ENCODE results near the gene RNF123. TPM values are rescaled to one million over a fixed set of nuclear protein-coding genes. Genes with fewer than 3 reads are reported as not detected.

RNF123 gene
- total RNA-seq, 1 donor from 2014 or later = 60.0 TPM

DNA sequence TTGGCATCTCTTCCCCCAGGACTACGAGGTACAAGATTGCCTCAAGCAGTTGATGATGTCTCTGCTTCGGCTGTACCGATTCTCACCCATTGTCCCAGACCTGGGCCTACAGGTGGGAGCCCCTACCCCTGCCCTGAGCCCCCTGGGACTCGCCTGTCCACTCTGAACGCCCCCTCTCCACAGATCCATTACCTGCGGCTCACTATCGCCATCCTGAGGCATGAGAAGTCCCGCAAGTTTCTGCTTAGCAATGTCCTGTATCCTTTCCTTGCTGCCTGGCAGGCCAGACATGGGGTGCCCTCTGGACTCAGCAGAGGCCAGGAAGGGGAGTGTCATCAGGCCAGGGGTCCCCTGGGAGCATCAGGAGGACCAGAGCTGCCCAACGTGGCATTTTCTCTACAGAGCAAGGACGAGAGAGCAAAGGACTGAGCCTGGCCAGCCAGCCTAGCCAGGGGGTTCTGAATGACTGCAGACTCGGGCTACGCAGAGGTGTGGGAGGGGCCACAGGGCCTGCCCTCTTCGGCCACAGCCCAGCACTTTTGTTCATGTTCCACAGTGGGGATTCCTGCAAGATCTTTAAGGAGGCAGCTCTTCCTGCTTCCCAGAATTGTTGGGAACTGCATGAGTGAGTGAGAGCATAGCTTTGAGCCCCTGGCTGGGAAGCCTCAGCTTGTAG, 11.2 kb downstream of the RNF123 start:
- intact Hi-C loops (cut with micrococcal nuclease) = loop anchor here (5.0 kb wide), 1 partner anchor 207 kb away; no protein-coding TSS in a partner anchor

DNA sequence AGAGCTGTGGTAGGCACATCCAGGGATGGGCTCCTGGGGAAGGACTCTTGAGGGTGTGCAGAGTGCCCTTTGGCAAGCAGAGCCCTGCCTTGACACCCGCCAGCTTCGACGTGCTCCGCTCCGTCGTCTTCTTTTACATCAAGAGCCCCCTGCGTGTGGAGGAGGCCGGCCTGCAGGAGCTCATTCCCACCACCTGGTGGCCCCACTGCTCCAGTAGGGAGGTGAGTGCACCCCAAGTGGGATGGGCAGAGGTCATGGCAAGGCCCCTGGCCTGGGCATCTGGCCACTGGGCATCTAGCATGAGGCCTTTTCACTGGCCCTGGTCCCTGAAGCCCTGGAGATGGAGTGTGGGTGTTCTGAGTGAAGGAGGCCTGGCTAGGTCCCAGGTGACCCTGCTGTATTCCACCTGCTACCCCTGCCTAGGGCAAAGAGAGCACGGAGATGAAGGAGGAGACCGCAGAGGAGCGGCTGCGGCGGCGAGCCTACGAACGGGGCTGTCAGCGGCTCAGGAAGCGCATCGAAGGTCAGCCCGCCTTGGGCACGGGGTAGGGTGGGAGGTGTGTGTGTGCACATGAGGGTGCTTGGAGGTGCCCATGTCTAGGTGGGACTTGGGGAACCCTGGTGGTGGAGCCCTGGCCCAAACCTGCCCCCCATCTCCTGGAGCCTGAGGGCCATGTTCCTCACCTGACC, 12.2 kb downstream of the RNF123 start:
- intact Hi-C loops (cut with micrococcal nuclease) = loop anchor here (5.0 kb wide), 1 partner anchor 206 kb away; no protein-coding TSS in a partner anchor

DNA sequence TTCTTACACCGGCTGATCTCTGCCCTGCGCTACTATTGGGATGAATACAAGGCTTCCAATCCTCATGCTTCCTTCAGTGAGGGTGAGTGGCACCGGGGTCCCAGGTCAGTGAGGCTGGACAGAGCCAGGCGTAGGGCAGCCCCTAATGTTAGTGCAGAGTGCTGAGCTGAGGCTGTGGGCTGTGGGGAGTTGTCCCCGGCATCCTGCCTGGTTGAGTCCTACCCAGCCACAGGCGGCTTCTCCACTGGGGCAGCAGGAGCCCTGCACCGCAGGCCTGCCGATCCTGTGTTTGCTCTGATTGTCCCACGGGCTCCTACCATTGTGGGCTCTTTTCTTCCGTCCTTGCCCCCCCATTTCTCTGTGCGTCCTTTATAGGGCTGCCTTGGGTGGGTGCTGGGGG, 13.3 kb downstream of the RNF123 start:
- intact Hi-C loops (cut with micrococcal nuclease) = loop anchor here (1.0 to 5.0 kb wide), 3 partner anchors 100 to 205 kb away; no protein-coding TSS in a partner anchor

DNA sequence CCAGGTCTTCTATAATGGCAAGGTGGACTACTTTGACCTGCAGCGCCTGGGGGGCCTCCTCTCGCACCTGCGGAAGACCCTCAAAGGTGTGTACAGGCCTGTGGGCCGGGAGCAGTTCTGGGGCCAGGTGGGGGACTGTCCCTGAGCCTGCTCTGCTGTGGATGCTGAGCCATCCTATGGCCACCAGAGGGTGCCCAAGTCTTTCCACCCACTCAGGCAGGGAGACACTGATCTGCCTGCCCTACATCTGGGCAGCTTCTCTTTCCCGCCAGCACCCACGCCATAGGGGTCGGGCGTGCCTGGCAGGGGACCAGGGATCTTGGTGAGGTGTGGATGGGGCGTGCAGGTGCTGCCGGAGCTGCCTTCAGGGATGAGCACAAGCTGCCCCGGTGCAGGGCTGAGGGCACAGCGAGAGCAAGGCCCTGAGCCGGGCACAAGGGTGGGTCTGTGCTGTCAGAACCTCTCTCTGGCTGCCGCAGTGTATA, 14.1 kb downstream of the RNF123 start:
- intact Hi-C loops (cut with micrococcal nuclease) = loop anchor here (1.0 to 5.0 kb wide), 3 partner anchors 99 to 204 kb away; no protein-coding TSS in a partner anchor

DNA sequence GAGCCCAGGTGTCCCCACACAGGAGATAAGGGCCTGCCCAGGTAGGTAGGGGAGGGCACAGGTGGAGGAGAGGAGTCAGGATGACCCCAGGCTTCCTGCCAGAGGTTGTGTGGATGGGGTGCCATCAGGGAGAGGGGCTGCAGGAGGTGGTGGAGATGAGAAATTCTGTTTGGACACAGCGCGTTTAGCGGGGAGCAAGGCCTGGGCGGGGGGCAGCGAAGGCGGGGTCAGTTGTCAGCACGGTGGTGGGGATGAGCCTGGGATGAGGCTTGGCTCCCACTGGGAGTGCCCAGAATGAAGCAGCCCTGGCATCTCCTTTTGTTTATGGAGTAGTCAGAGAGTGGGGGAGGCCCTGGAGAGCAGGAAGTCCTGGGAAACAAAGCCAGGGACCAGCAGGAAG, 14.6 kb downstream of the RNF123 start:
- intact Hi-C loops (cut with micrococcal nuclease) = loop anchor here (1.0 to 5.0 kb wide), 3 partner anchors 98 to 203 kb away; no protein-coding TSS in a partner anchor

DNA sequence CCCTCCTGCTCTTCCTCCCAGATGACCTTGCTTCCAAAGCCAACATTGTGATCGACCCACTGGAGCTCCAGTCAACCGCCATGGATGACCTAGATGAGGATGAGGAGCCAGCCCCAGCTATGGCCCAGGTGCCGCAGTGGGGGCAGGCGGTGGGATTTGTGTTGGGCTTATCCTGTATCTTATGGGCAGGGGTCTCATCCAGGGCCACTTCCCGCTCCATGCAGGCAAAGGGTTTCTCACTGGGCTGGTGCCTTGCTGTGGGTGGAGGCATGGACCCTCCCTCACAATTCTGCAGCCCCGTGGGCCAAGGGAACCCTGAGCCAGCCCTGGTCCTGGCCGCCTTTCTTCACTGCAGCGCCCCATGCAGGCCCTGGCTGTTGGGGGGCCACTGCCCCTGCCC, 15.3 kb downstream of the RNF123 start:
- intact Hi-C loops (cut with micrococcal nuclease) = loop anchor here (5.0 kb wide), 1 partner anchor 203 kb away; no protein-coding TSS in a partner anchor

DNA sequence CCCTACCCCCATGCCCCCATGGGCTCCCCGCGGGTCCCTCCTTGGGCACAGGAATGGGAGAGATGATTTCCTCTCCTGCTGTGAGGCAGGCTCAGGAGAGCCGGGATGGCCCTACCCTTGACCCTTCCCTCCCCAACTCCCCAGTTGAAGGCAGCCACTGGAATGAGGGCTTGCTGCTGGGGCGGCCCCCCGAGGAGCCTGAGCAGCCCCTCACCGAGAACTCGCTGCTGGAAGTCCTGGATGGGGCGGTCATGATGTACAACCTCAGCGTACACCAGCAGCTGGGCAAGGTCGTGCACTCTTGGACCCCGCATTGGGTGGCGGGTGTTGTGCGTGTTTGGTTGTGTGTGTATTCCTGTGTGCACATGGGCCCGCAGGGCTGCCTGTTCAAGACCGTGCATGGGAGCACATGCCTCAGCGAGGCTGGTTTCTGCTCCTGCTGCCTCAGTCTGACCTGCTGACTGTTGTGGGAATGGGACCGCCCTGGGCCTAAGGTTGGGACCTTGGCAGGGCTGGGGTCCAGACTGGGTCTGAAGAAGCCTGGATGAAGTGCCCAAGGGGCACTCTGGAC, 16.1 kb downstream of the RNF123 start:
- intact Hi-C loops (cut with micrococcal nuclease) = no loop called here

DNA sequence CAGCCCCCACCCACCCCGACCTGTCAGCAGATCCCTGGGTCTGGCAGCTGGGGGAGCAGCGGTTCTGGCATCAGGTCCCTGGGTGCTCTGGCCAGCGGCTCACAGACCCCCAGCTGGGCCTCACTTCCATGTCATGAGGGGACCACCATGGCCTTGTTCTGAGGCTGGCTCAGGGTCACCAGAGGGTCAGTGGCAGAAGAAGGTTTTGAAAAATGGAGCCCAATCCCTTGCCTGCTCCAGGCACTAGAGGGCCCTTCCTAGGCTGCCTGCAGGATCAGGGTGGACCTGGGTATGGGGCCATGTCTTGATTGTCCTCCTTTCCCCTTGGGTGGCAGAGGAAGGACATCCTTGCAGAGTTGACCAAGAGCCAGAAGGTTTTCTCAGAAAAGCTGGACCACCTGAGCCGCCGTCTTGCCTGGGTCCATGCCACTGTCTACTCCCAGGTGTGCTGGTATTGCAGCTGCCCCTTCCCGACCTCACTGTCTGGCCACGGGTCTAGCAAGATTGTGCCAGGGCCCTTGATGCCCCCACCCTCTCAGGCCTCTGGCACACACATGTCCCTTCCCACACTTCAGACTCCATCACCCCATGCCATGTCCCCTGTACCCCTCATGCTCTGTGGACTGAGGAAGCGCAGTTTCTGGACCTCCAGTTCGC, 17.2 kb downstream of the RNF123 start:
- intact Hi-C loops (cut with micrococcal nuclease) = no loop called here

DNA sequence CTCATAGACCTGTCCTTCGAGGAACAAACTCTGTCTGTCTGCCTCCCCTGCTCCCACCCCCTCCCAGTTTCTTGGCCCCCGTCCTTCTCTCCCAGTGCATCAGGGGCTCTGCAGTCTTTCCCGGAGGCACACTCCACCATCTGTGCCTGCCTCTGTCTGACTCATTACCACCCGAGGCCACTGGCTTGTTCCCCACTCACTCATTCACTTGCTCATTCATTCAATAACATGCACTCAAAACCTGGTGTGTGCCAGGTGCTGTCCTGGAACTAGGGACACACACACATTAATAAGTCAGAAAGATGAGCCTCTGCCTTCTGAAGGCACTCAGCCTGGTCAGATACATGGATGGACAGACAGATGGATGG, 17.7 kb downstream of the RNF123 start:
- intact Hi-C loops (cut with micrococcal nuclease) = no loop called here

DNA sequence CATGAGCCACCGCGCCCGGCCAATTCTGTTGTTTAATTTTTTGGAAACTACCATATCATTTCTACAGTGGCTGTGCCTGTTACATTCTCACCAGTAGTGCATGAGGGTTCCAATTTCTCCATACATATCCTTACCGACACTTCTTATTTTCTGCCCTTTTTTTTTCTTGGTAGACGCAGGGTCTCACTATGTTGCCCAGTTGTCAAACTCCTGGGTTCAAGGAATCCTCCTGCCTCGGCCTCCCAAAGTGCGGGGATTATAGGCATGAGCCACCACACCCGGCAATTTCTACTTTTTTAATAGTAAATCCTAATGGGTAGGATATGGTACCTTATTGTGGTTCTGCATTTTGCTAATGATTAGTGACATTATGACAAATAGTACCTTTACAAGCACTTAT, 20.5 kb downstream of the RNF123 start:
- intact Hi-C loops (cut with micrococcal nuclease) = no loop called here

DNA sequence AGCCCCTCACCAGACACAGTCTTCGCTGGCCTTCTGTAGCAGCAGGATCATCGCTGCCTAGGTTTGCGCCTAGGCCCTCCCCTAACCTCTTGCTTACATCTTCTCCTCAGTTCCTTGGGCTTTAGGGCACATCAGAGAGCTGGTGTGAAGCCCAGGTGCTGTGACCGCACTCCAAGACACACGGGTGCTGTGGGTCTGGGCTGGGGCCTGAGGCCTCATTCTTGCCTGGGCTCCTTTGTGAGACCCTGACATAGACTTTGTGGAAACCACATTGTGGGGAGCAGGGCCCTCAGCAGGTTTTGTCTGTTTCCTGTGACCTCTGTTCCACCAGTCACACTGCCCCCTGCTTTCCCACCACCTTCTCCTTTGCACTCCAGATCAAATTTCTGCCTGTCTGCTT, 22.1 kb downstream of the RNF123 start:
- intact Hi-C loops (cut with micrococcal nuclease) = no loop called here

DNA sequence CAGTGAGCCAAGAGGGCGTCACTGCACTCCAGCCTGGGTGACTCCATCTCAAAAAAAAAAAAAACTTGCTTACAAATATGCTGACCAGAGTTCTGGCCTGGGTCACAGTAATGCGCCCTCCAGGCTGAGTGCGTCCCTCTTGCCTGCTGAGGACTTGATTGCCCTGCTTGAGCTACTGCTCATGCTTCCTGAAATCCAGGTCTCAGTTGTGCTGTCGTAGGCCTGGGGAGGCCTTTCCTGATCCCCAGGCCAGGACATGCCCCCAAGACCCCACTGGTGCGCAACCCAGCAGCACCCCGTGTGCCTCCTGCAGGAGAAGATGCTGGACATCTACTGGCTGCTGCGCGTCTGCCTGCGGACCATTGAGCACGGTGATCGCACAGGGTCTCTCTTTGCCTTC, 22.8 kb downstream of the RNF123 start:
- intact Hi-C loops (cut with micrococcal nuclease) = no loop called here

DNA sequence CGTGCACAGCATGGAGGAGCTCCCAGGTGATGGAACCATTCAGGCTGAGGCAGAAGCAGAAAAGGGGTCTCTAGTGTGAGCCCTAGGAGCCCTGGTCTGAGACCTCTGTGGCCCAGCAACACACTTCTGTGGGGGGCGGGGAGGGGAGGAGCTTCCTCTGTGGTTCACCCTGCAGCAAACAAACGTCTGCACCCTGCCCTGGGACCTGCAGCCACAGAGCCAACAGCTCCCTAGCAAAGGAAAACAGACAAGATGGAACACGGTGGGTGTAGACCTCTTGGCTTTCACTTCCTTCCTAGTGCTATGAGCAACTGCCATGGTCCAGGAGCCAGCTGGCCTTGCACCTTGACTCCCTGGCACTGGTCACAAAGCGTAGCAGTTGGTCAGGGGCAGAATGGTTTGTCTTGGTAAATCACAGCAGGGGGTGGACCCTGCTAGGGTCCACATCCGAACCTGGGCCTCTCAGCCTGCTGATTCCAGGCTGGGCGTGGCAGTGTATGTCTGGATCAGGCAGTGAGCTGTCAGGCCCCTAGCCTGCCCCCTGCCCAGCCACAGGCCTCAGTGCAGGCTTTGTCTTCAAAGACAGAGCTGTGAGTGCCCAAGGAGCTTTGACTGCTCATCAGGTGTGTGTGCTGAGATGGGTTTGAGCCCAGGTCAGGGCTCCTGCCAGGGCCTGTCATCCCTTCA, 23.4 kb downstream of the RNF123 start:
- intact Hi-C loops (cut with micrococcal nuclease) = no loop called here

DNA sequence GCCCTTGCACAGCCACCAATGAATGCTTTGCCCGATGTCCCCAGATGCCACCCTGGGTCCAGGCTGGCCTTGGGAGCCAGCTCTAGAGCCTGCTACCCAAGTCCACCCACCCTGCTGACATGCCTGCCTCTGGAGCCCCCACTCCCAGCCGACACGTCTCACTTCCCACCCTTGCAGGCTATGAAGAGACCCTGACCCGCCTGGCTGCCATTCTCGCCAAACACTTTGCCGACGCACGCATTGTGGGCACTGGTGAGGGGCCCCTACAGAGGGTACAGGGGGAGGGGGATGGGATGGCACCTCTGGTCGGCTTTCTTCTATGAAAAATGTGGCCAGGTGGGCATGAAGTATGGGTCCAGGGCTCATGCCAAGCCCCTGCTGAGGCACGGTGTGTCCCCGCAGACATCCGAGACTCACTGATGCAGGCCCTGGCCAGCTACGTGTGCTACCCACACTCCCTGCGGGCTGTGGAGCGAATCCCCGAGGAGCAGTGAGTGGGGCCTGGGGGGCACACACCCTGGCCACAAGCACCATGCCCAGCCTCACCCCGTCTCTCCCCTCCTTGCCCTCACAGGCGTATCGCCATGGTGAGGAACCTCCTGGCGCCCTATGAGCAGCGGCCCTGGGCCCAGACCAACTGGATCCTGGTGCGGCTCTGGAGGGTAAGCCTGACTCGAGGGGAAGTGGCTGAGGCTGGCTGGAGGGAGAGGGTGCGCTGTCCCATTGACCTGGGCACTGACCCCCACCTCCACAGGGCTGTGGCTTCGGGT, 24.2 kb downstream of the RNF123 start:
- intact Hi-C loops (cut with micrococcal nuclease) = no loop called here

DNA sequence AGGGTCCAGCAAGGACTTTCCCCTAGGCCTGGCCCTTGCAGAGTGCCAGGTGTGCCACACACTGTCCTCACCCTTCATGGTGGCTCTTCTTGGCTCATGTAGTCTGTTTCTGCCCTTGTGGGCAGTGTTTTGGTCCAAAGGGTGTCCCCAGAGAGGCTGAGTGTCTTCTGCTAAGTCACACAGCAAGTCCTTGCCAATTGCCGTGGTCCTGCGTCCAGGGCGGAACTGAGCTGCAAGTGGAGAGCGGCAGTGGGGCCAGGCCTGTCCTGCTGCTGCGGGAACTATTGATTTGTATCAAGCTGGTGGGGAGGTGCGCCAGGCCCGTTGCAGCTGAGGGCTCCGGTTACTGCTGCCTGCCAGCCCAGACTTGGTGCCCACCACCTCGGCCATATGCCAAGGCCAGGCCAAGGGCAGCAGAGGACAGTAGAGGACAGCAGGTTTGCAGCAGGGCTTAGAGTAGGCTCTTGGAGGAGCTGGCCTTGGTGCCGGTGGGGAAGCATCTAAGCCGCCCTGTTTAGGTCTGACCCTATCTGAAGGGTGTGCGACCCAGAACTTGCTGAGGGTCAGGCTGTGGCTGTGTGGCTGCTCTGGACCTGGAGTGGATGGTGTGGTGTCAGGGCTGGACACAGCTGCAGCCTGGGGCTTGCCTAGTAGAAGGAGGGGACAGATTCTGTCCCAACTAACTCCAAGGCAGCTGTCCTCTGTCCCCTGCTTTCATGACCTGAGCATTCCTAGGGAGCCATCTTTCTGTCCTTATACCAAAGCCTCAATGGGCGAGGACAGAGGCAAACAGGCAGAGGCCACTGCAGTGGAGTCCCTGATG, 25.6 kb downstream of the RNF123 start:
- intact Hi-C loops (cut with micrococcal nuclease) = no loop called here

DNA sequence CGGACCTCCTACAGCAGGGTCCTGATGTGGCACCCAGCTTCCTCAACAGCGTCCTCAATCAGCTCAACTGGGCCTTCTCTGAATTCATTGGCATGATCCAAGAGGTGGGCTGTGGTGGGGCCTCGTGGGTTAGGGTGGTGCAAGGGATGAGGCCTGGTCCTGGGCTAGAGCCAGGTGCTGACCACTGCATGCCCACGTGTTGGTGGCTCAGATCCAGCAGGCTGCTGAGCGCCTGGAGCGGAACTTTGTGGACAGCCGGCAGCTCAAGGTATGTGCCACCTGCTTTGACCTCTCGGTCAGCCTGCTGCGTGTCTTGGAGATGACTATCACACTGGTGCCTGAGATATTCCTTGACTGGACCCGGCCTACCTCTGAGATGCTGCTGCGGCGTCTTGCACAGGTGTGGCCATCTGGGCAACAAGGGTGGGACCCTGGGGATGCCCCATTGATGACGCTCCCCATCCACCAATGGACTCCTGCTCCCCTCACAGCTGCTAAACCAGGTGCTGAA, 26.3 kb downstream of the RNF123 start:
- intact Hi-C loops (cut with micrococcal nuclease) = no loop called here

DNA sequence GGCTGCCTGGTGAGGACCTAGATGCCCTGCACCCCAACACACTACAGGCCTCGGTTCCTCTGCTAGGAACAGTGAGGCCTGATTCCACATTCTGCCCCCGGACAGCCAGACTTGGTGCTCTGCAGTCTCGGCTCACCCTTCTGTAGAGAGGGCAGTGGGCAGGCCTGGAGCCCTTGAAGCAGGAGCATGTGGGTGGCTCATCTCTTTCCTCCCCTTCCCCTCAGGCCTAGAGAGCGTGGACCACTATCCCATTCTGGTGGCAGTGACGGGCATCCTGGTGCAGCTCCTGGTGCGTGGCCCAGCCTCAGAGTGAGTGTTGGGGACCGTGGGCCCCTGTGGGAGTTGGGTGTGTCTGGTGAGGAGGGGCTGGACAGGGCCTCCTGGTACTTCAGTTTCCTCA, 26.8 kb downstream of the RNF123 start:
- intact Hi-C loops (cut with micrococcal nuclease) = no loop called here

DNA sequence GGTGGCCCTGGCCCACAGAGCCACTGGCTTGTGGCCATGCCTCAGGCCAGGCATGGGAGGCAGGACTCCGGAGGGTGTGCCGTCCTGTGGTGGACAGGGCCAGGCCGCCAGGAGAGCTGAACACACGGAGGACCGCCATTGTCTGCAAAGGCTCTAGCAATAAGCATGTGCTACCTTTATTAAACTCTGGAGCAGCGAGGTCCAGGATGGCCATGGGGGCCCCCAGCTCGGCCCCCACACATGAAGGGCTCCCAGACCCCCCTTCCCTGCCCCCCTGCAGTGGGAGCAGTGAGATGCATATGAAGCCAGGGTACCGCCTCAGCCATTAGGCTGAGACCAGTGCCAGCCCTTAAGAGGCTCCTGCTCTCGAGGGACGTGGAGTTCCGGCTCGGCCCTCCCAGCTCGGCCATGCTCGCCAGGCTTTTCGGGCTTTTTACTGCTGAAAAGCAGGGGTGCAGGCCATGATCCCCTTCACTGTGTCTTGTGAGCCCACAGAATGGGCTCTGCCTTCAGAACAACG, 27.4 kb downstream of the RNF123 start:
- intact Hi-C loops (cut with micrococcal nuclease) = no loop called here
